HG02642 (cell line): ENCODE measurements around the gene CHSY1.
A peak's percentile ranks its signal among the peaks of the same experiment; 100 is the strongest.
"Not testable (repeated sequence)": the region's sequence is repeated elsewhere in the genome, so short reads cannot be mapped to it uniquely, and the experiment has no call there.

Source experiments
- ATAC-seq: cut with Tn5 transposase; IDR thresholded peaks from one replicate; pipeline ENCODE4 v1.9.1; 2021; ENCODE audit warnings: mild to moderate bottlenecking; ENCODE audit not compliant: unreplicated experiment, poor library complexity

The CHSY1 gene

GRCh38 chr15:101126618-101127505 is 125.0 kb downstream of the CHSY1 start:
- peak; percentile 49 for ATAC-seq

GRCh38 chr15:101125881-101126428 is 125.9 kb downstream of the CHSY1 start:
- not testable (repeated sequence) for ATAC-seq
